Measurements from ENCODE around the gene SP5.
"Not testable (repeated sequence)": the region's sequence is repeated elsewhere in the genome, so short reads cannot be mapped to it uniquely, and the experiment has no call there.

Gene SP5

DNA sequence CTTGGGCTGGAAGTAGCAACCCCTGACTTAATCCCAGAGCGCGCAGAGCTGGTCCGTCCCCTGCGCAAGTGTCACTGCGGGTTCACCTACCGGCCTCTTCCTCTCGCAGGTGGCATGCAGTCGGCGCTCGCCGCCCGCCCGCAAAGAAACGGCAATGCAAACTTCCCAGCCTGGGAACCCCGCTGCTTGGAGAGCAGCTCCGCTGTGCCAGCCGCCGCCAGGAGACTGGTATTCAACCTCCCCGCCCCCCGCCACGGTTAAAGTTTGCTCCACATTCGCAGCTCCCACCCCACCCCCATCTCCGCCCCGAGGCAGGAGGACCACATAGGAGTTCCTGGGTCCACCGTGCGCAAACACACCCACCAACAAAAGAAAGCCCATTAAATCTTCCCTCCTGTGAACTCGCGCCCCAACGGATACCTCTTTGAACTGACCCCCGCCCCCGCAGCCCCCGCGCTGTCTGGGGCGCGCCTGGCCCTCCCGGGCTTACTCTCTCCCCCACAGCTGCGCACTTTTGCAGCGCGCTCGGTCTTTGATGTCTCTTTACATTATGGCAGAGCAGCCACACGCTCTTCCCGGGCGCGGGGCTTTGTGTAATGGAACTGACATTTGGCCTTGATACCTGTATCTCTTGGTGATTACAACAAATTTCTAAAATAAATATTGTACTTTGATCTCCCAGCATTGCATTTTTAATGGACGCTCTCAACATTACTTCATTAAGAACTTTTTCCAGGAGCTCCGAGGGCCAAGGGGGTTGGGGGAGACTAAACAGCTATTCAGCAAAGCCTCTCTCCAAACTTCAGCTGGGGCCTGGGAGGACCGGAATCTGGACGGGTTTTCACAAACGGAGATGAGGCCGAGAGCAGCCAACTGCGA, 3.1 kb upstream of the SP5 start:
- no peak for DNase-seq

DNA sequence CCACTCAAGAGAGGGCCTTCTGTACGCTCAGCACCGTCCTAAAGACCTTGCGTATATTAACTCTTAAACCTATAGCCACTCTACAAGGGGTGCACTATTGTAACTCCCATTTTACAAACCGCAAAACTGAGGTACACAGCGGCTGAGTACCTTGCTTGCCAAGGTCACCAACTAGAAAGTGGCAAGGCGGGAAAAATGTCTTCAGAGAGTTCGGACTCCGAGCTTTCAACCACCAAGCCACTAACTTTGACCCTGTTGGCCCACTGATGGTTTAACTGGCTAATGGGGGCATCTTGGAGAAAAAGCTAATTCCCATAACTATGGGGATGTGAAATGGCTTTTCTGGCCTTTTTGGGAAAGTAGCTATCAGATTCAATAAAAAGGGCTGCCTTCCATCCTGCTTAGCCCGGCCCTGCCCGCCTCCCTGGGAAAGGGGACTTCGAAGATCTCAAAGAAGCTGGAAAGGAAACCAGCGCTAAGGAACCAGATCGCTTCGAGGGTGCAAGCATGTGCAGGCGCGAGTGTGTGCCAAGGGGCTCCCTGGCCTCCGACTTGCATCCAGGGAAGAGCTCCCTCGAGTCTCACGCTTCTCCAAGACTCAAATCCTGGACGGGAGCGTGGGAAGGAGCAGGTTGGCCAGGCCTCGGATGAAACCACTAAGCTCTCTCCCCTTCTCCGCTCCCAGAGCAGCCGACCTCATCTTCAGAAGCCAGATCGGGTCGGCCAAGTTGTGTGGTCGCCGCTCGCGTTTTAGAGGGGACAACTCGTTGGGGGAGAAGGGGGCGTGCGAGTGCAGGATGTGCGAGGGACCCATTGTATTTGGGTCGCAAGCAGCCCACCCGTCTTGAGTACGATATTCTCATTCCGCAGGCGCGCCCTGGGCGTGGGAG, 2.2 kb upstream of the SP5 start:
- DNase-seq, result no peak

DNA sequence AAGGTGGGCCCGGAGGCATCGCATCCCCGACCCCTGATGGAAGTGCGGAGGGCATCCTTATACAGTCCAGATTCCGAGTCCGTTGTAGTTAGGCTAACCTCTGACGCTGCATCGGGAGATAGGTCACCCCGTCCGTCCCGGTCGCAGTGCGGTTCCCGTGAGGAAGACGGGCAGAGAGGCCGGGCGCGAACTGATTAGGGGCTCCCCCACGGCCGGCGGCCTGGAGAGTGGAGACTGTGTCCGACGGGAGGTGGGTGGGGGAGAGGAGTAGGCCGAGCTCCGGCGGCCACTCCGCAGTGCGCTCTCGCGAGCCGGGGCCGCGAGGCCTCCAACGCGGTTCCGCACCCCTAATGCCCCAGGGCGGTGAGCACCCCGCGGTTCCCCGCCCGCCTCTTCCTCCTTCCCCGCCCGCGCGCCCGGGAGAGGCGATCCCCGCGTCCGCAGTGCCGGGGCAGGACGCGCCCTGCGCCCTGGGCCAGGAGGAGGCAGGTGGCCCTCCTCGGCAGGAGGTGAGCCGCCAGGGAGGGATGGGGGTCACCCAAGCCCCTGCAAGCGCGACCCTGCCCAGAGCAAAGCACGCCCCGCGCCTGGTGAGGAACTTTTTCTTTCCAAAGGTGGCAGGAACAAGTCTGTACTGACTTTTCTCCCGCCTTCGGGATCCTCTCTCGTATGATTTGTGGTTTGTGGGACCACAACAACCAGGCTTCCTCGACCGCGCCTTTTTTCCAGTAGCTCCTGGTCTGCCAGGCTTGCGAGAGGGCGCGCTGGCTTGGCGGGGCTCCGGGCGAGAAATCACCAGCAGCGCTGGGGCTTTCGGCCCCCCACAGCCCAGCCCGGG, 1.4 kb upstream of the SP5 start:
- no peak for DNase-seq

DNA sequence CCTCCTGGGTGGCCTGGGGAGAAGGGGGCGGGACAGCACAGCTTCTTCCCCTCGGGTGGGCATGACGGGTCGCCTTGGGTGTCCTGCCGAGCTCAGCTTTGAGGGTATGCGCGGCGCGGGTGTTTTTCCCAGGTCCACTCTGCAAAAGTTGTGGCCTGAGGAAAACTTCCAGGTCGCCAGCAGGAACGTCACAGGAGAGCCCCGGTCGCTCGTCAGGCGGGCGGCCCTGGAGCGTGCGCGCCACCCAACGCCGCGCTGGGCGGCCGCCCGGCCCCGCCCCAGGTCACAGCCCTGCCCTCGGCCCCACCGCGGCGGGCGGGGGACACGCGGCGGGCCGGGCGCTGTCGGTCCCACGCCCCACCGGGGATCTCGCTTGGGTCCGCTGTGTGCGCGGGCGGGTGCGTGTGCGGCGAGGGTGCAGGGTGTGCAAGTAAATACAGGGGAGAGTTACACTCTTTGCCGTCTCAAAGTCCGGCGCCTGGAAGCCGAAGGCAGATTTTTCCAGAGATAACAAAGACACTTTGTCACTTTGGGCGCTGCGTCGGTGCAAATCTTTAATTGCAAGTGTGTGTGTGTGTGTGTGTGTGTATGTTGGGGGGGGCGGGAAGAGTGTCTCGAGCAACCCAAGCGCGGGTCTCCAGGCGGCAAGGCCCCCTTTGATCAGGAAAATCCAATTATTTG, 616 bp upstream of the SP5 start:
- no peak for DNase-seq

DNA sequence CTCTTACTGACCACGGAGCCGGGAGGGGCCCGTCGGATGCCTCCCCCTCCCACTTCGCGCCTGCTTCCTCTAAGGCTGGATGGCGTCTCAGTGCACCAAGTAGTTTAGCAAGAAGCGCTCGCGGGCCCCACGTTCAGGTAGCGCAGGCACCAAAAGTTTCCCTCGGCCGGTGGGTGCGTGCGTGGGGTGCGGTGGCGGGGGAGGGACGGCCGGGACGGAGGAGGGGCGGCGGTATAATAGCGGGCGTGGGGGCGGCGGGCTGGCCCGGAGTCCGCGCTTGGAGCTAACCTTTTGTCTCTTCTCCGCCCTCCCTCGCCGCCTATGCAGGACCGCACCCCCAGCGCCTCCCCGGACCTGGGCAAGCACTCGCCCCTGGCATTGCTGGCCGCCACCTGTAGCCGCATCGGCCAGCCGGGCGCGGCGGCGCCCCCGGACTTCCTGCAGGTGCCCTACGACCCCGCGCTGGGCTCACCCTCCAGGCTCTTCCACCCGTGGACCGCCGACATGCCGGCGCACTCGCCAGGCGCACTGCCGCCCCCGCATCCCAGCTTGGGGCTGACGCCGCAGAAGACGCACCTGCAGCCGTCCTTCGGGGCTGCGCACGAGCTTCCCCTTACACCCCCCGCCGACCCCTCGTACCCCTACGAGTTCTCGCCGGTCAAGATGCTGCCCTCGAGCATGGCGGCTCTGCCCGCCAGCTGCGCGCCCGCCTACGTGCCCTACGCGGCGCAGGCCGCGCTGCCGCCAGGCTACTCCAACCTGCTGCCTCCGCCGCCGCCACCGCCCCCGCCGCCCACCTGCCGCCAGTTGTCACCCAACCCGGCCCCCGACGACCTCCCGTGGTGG, 1.0 kb downstream of the SP5 start:
- no peak for DNase-seq

DNA sequence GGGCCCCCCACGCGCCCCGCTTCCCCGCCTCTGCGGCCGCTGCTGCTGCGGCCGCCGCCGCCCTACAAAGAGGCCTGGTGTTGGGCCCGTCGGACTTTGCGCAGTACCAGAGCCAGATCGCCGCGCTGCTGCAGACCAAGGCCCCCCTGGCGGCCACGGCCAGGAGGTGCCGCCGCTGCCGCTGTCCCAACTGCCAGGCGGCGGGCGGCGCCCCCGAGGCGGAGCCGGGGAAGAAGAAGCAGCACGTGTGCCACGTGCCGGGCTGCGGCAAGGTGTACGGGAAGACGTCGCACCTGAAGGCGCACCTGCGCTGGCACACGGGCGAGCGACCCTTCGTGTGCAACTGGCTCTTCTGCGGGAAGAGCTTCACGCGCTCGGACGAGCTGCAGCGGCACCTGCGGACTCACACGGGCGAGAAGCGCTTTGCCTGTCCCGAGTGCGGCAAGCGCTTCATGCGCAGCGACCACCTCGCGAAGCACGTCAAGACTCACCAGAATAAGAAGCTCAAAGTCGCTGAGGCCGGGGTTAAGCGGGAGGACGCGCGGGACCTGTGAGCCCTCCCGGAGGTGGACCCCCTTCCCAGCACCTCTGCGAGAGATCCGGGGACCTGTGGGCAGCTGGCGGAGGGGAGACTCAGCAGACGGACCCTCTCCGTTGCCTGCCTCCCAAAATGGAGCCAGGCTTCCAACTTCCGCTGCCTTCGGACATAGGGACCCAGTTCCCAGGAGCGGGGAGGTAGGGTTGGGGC, 1.9 kb downstream of the SP5 start:
- no peak for DNase-seq

DNA sequence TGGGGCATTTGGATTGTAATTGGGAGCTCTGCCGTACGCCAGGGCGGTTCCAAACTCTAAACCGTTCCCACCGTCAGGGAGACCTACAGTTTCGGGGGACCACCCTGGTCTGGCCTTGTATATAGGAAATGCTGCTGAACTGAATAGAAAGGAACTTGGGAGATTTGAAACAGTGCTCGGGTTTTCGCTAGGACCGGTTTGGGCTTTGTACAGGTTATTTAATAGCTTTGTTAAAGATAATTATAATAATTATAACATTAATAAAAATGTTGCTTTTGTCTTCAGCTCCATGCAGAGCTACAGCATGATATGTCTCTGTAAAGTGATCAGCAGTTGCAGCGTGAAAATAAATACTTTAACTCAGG, 2.4 kb downstream of the SP5 start:
- DNase-seq, result no peak

DNA sequence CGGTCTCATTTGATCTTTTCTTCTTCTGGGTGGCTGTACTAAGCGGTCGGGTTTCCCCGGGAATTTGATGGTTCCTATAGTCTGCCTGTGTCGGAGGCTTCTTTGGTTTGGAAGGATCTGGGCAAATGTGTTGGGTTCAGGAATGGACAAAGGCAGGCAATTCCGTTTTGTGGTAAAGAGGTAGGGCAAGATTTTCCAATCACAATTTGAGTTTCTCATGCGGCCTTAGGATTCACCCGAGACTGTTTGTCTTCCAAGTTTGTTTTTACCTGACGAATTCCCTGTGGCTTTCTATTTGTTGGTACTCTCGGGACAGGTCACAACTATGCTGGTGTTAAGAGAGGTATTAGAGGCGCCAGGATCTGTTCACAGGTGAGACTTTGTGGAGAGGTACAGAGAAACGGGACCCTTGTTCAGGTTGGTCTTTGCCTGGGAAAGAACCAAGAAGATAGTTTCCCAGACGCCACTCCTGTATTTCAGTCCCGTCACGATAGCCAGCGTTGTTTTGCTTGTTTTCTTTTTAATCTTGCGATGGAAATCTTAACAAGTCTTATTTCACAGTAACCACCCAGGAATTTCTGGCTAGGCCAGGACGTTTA, 3.0 kb downstream of the SP5 start:
- no peak for DNase-seq

DNA sequence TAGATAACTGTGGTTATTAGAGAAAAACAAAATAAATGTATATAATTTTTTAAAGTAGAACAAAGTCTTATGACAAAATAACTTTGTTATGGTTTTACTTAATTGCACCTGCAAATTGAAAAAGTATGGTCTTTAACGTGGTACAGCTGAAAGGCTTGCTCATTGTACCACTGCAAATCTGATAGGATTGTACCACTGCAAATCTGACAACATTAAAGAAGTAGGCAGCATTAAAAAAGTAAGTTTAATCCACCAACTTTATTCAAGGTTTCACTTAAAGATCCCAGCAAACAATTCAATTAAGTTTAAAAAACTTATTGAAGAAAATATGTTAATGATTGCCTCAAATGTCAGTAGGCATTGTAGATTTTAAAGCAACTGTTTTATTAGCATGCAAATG, 4.7 kb downstream of the SP5 start:
- no peak for DNase-seq

DNA sequence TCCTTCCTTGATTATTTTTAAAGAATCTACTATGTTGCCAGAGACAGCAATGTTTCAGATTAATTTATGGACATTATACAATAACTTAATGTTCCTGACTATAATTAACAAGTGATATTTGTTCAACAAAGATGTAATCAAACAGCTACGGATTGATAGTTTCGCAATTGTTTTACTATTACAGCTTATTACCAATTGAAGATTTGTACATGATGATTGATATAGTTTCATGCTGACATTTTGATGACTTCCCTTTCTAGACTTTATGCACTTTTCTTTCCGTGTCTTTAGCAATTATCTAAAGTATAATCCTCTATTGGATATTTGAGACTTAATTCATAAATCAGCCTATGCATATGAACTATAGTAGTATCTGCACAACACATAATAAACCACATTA, 6.5 kb downstream of the SP5 start:
- DNase-seq, result no peak

DNA sequence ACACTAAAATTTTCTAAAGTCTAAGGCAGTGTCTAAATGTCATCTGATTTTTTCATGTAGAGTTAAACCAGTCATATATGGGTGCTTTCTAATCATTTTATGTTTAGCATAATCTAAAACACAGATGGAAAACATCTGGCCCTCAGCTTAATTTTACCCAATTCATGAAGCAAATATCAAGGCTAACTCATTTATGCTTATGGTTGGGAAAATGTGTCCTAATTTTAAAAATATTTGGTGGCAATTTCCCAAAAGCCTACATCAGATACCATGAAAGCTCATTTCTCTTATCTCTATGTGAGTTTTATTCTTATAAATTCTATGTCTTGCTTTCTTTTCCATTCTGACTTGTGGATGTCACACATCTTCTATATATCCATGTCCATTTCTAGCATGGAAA, 7.2 kb downstream of the SP5 start:
- no peak for DNase-seq

DNA sequence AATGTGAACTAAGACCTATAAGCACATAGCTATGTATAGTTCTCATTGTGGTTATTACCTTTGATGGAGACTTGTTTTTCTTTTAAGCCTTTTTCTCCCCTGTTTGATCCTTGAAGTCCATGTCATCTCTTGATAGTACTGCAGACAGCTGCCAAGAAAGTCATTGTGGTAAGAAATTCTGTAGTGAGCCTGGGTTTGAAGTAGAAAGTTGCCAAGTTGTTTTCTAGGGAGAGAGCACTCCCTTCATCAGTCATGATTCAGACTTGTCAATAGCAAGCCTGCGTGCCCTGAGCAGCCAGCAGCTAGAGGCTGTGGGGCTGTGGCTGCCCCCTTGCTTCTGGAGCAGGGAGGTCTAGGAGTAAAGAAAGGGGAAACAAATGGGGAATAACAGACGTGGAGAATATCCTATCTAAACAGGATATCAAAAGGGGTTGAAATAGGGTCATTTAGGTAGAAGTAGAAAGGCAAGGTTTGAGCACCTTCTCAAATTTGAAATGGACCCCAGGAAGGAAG, 8.4 kb downstream of the SP5 start:
- DNase-seq, result no peak

DNA sequence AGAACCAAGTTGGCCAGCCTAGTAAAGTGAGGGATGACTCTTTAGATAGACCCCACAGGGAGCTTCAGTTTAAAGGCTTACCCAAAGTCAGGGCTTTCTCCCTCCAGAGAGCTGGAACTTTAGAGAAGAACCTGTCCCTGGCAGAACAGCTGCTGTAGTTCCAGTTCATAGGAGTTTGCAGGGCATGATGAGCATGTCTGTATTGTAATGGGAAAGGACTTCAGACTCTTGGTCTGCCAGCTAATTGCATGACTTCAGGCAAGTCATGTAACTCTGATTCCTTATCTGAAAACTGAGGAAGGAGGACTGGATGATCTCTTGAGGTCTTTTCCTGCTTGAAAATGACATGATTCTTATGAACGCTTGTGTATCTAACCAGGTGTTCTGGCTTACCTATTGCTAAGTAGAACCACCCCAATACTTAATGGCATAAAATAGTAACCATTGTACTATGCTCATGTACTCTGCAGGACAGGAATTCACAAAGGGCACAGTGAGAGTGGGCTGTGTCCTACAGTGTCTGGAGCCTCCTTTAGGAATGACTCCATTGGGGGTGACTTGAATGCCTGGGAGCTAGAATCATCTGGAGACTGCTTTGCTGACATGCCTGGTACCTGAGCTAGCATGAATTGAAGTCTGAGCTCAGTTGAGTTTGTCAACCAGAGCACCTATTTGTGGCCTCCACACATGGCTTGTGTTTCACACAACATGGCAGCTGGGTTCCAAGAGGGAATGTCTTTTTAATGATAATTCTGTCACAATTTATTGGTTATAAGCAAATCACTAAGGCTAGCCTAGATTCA, 18.9 kb downstream of the SP5 start:
- no peak for DNase-seq

DNA sequence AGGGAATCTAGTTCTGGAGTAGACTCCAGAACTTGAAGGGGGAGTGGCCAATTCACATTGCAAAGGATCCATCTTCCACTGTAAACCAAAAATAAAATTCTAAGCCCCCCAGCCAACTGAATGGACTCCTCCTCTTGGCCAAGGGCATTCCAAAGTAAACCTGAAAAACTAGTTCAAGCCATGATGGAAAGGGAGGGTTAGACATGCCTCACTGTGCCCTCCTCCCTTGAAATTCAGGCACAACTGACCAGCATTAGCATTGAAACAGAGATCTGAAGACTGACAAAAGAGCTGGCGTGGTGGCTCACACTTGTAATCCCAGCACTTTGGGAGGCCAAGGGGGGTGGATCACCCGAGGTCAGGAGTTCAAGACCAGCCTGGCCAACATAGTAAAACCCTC, 19.5 kb downstream of the SP5 start:
- not testable (repeated sequence) for DNase-seq

DNA sequence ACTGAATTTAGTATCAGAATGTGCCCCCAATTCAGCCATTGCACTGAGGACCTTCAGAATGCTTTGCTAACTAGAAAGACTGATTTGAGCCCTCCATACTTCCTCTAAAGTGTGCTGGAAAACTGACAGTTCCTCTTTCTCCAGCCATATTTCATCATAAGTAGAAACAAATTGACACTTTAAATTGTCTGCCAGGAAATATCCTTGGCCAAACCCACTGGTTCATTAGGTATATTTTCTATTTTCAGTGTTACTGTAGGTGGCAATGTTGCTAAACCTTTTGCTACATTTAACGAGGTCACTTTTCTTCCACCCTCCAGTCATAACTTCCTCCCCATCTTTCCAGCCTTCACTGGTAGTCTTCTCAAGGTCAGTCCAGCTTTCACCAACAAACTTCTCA, 21.5 kb downstream of the SP5 start:
- no peak for DNase-seq

DNA sequence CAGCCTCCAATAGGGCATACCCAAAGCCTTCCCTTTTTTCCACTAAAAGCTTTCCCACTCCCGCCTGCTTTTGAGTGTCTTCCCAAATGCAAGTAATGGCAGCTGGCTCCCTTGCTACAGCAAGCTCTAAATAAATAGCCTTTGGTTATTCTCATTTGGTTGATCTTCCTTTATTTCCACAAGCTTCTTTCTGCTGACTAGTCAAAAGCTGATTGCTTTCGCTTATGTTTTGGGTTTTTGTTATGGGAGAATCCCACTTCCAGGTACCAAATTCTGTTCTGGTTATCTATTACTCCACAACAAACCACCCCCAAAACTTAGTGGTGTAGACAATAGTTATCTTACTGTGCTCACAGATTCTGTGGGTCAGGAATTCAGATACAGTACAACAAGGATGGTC, 22.3 kb downstream of the SP5 start:
- DNase-seq, result no peak

DNA sequence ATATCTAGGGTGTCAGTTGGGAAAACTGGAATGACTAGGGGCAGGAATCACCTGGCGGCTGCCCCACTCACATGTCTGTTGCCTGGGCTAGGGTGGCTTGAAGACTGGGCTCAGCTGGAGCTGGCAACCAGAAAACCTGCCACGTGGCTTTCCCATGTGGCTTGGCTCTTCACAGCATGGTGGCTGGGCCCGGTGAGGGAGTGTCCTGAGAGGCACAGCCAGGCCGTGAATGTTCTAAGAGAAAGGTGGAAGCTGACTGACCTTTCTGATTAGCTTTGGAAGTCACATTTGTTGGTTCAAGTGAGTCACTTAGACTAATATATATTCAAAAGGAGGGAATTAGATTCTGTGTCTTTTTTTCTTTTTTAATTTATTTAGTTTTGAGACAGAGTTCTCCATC, 22.7 kb downstream of the SP5 start:
- no peak for DNase-seq

DNA sequence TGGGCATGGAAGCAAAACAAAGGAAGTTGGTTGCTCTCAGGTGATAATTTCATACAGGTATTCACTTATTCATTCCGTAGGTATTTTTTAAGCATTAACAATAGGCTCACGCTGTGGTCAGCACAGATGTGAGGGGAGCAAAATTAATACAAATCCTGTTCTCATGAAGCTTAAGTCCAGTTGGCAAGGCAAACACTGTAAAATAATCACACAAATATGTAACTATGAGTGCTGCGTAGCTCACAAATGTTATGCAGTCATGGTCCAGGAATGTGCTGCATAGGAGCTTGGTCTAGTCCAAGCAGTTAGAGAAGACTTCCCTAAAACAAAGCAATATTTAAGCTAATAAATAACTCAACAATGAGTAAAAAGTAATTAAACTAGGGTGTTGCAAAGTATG, 23.9 kb downstream of the SP5 start:
- no peak for DNase-seq

DNA sequence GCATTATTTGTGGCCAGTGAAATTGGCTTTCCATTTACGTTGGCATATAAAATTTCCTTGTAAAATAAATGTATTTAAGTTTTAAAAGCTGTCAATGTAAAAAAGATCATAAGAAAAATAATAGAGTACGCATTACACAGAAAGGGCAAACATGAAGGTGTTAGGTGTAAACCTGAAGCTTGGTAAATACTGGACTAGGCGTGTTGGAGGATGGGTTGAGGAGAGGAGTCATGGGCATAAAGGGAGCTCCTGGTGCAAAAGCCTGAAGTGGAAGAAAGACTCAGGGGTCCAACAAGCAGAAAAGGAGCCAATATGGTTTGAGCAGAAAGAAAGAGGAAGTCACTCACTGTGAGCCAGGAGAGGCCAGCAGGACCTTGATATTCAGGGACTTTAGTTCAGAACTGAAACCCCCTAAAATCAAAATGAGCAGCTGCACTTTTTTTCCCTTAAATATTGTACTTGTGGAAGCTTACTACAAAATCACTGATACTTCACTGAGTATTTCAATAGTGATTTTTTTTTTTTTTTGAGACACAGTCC, 24.4 kb downstream of the SP5 start:
- DNase-seq, result no peak
